HCT116 (cell line): Measurements from ENCODE around the gene ZPR1. TPM values are rescaled to one million over a fixed set of nuclear protein-coding genes. Genes with fewer than 3 reads are reported as not detected.

Experiments
- ATAC-seq: fragments of 200-7000 bp; cut with Tn5 transposase; 2 replicates; pipeline ENCODE4 v1.9.1; 2020; ENCODE audit warnings: mild to moderate bottlenecking, moderate library complexity
- BruUV-seq: library from RNA; stranded (reverse); fragments of 400-500 nt; replicated peaks from 2 replicates; lab custom pipeline; 2021; lab: Mats Ljungman, UMichigan
- CTCF ChIA-PET: fragments of 300-600 bp; sonication (Branson Sonifier 250); formaldehyde crosslinking; loops from one replicate; lab custom pipeline; 2021; ENCODE audit warnings: antibody characterized with exemption; lab: Charles Lee
- POLR2A ChIA-PET: fragments of 300-600, 350-600 bp; sonication (Branson Sonifier 250); formaldehyde crosslinking; loops from one replicate; lab custom pipeline; 2021; ENCODE audit warnings: antibody characterized with exemption; lab: Charles Lee
- RAD21 ChIA-PET, 2 experiments: fragments of 300-600 bp; sonication (Branson Sonifier 250); formaldehyde crosslinking; loops; one replicate each; lab custom pipeline; 2023; ENCODE audit warnings: low total read pairs in 2 of 2; ENCODE audit not compliant: uncharacterized antibody in 2 of 2, unreplicated experiment in 2 of 2, low non-redundant PET in 1 of 2; lab: Charles Lee
- DNase-seq: peaks from one replicate; pipeline ENCODE4 v3.0.0-alpha.2; 2010; ENCODE audit warnings: low read depth, low spot score
- H2AFZ ChIP-seq: fragments of 200-600 bp; shearing (Covaris generic), sonication (generic); 2 replicates; pipeline ENCODE4 v1.6.1; 2017; ENCODE audit warnings: low read depth, mixed run types, mixed read lengths, antibody characterized with exemption, low read length; ENCODE audit not compliant: poor library complexity, severe bottlenecking
- H3K27ac ChIP-seq: 2 replicates; pipeline ENCODE4 v1.5.1; 2012; ENCODE audit warnings: low read depth, low read length
- H3K27me3 ChIP-seq: fragments of 200-600 bp; sonication (generic); 2 replicates; pipeline ENCODE4 v1.6.1; 2016; ENCODE audit warnings: mixed run types, low read length, mixed read lengths; ENCODE audit not compliant: insufficient read depth
- H3K36me3 ChIP-seq, 2 experiments: fragments of 200-500 bp in 1 of 2; fragments of 200-600 bp in 1 of 2; sonication (Bioruptor generic) in 1 of 2; sonication (generic) in 1 of 2; 2 replicates each; pipeline versions ENCODE4 v1.5.1 to v1.6.1; 2014 to 2016; ENCODE audit warnings: low read length in 2 of 2, inconsistent platforms in 1 of 2, mixed read lengths in 1 of 2, mixed run types in 1 of 2; ENCODE audit not compliant: insufficient read depth in 2 of 2, control insufficient read depth in 1 of 2
- H3K4me1 ChIP-seq, 2 experiments: fragments of 200-600 bp in 1 of 2; sonication (generic) in 1 of 2; 2 replicates each; pipeline versions ENCODE4 v1.5.1 to v1.6.1; 2012 to 2017; ENCODE audit warnings: low read length in 2 of 2, inconsistent platforms in 1 of 2, mild to moderate bottlenecking in 1 of 2, mixed read lengths in 1 of 2, mixed run types in 1 of 2, moderate library complexity in 1 of 2; ENCODE audit not compliant: insufficient read depth in 2 of 2, control insufficient read depth in 1 of 2
- H3K4me2 ChIP-seq: fragments of 200-600 bp; sonication (generic); 2 replicates; pipeline ENCODE4 v1.6.1; 2017; ENCODE audit warnings: mixed run types, low read length, mixed read lengths
- H3K4me3 ChIP-seq, 2 experiments: fragments of 200-600 bp in 1 of 2; sonication (generic) in 1 of 2; replicated peaks in 1 of 2; 2 replicates each; pipeline ENCODE4 v1.5.1; 2011 to 2016; ENCODE audit warnings: low read length in 2 of 2, control low read depth in 1 of 2, low read depth in 1 of 2, mild to moderate bottlenecking in 1 of 2, mixed read lengths in 1 of 2, mixed run types in 1 of 2
- H3K79me2 ChIP-seq: fragments of 200-600 bp; sonication (generic); 2 replicates; pipeline ENCODE4 v1.6.1; 2017; ENCODE audit warnings: mild to moderate bottlenecking, mixed run types, low read length, moderate library complexity, mixed read lengths; ENCODE audit not compliant: insufficient read depth
- H3K9ac ChIP-seq: fragments of 200-600 bp; sonication (generic); 2 replicates; pipeline ENCODE4 v1.6.1; 2016; ENCODE audit warnings: low read length, mixed read lengths
- H3K9me2 ChIP-seq: fragments of 200-600 bp; sonication (generic), shearing (Covaris generic); 2 replicates; pipeline ENCODE4 v1.6.1; 2017; ENCODE audit warnings: mixed run types, mild to moderate bottlenecking, moderate library complexity; ENCODE audit not compliant: insufficient read depth
- H3K9me3 ChIP-seq, 2 experiments: fragments of 200-500 bp in 1 of 2; fragments of 200-600 bp in 1 of 2; sonication (Bioruptor generic) in 1 of 2; sonication (generic) in 1 of 2; 2 replicates each; pipeline ENCODE4 v1.6.1; 2014 to 2017; ENCODE audit warnings: low read length in 2 of 2, mixed read lengths in 2 of 2, inconsistent platforms in 1 of 2, low read depth in 1 of 2, mild to moderate bottlenecking in 1 of 2, mixed run types in 1 of 2, moderate library complexity in 1 of 2; ENCODE audit not compliant: control insufficient read depth in 1 of 2, insufficient read depth in 1 of 2
- H4K20me1 ChIP-seq: fragments of 200-600 bp; sonication (generic), shearing (Covaris generic); 2 replicates; pipeline ENCODE4 v1.6.1; 2017; ENCODE audit warnings: mixed run types, mild to moderate bottlenecking, moderate library complexity; ENCODE audit not compliant: insufficient read depth
- CBX3 ChIP-seq: IDR thresholded peaks from 2 replicates; pipeline ENCODE4 v1.6.1; 2012; ENCODE audit warnings: low read depth
- CEBPB ChIP-seq: IDR thresholded peaks from 2 replicates; pipeline ENCODE4 v1.6.1; 2012; ENCODE audit warnings: low read depth
- EGR1 ChIP-seq: IDR thresholded peaks from 2 replicates; pipeline ENCODE4 v1.6.1; 2012; ENCODE audit warnings: low read depth
- ELF1 ChIP-seq: IDR thresholded peaks from 2 replicates; pipeline ENCODE4 v1.6.1; 2012; ENCODE audit warnings: low read depth, borderline replicate concordance
- EZH2phosphoT487 ChIP-seq: fragments of 200-600 bp; IDR thresholded peaks from 2 replicates; pipeline ENCODE4 v1.6.1; 2018; ENCODE audit warnings: antibody characterized with exemption, borderline replicate concordance
- POLR2AphosphoS5 ChIP-seq: IDR thresholded peaks from 2 replicates; pipeline ENCODE4 v1.6.1; 2011; ENCODE audit warnings: mild to moderate bottlenecking, low read depth, low read length, moderate library complexity
- SP1 ChIP-seq: IDR thresholded peaks from 2 replicates; pipeline ENCODE4 v1.6.1; 2012; ENCODE audit warnings: low read depth
- TCF7L2 ChIP-seq: IDR thresholded peaks from 2 replicates; pipeline ENCODE4 v1.7.0; 2011; ENCODE audit warnings: borderline replicate concordance, inconsistent platforms; ENCODE audit not compliant: insufficient read depth, insufficient read length; ENCODE audit errors: extremely low read depth
- intact Hi-C: fragments of 100-400 bp; cut with micrococcal nuclease; formaldehyde crosslinking; loops from 2 replicates; pipeline ENCODE4 v1.10.0; 2022
- total RNA-seq: library from RNA; stranded (reverse); gene quantifications from one replicate; pipeline ENCODE4 v1.2.1, GENCODE V29; 2021; ENCODE audit not compliant: unreplicated experiment
- TF ChIP-seq, protein P1 (sequence below): IDR thresholded peaks from 2 replicates; pipeline ENCODE4 v1.6.1; 2012; ENCODE audit warnings: low read depth
- TF ChIP-seq, protein P2 (sequence below): IDR thresholded peaks from 2 replicates; pipeline ENCODE4 v1.6.1; 2012

Gene ZPR1
- total RNA-seq, 1 experiment from 2014 or later = 56.3 TPM

DNA sequence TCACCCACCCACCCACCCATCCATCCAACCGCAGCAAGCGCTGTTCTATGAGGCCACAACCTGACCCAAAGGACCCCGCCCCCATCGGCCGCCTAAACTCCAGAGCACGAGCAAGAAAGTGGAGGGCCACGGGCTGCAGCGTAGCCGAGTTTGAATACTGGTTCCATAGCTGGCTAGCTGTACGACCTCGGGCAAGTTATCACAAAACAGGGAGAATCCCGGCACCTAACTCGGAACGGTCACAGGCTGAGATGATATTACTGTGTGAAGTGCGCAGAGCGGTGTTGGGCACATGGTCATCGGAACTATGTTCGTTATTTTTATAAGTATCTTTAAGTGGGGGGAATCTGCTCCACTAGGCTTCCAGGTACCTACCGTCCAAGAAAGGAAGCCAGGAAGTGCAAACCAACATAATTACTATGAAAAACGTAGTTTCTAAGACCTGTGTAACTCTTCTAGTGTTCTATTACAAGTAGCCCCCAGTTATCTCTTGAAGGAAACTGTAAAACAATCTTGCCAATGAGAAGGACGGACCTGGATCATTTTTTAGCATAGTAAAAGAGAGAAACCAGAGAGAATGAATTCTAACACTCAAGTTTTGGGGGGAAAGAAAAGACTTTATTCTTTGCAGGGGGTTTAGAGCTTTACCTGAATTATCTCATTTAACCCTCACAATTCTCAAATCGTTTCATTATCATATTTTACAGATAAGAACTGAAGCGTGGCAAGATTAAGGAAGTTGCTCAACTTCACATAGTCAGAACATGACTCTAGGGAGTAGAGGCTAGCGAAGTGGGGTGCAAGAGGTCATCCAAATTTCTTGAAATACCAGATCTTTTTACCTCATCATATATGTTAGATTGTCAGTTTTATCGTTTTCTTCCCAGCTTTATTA is 14.4 kb downstream of the ZPR1 start:
- ATAC-seq = peak; percentile 24
- intact Hi-C loops = no loop called here
- H3K4me1 ChIP-seq = peaks cover 10 to 21% of the 10 kb centered on the region in 2 experiments; a peak in 3 of 4 replicates
- ChIA-PET CTCF (interaction anchor here (1.0 to 2.0 kb wide), 3 partner anchors 14 to 30 kb away, joined by 3 to 6 read pairs (median 4); partner anchors contain the start of genes APOA5 and ZPR1), RAD21 (no interaction called here), POLR2A (no interaction called here)
- H3K27me3 ChIP-seq = no peaks in the 10 kb centered on the region
- H3K9me3 ChIP-seq = no peaks in the 10 kb centered on the region
- no peaks in the 10 kb centered on the region for H3K9me2 ChIP-seq
- H3K4me2 ChIP-seq = peak overlapping the region; percentile 83
- TSS peak; percentile 89 for BruUV-seq
- peak overlapping the region; percentile 55 for H2AFZ ChIP-seq
- DNase-seq = no peak
- TF ChIP-seq, protein P1, sequence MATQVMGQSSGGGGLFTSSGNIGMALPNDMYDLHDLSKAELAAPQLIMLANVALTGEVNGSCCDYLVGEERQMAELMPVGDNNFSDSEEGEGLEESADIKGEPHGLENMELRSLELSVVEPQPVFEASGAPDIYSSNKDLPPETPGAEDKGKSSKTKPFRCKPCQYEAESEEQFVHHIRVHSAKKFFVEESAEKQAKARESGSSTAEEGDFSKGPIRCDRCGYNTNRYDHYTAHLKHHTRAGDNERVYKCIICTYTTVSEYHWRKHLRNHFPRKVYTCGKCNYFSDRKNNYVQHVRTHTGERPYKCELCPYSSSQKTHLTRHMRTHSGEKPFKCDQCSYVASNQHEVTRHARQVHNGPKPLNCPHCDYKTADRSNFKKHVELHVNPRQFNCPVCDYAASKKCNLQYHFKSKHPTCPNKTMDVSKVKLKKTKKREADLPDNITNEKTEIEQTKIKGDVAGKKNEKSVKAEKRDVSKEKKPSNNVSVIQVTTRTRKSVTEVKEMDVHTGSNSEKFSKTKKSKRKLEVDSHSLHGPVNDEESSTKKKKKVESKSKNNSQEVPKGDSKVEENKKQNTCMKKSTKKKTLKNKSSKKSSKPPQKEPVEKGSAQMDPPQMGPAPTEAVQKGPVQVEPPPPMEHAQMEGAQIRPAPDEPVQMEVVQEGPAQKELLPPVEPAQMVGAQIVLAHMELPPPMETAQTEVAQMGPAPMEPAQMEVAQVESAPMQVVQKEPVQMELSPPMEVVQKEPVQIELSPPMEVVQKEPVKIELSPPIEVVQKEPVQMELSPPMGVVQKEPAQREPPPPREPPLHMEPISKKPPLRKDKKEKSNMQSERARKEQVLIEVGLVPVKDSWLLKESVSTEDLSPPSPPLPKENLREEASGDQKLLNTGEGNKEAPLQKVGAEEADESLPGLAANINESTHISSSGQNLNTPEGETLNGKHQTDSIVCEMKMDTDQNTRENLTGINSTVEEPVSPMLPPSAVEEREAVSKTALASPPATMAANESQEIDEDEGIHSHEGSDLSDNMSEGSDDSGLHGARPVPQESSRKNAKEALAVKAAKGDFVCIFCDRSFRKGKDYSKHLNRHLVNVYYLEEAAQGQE = no peak
- TF ChIP-seq ELF1 (no peak), EZH2phosphoT487 (no peak), CEBPB (peak; percentile 47; the same call in 1 of the 2 replicates), SP1 (no peak), CBX3 (no peak), TCF7L2 (no peak), POLR2AphosphoS5 (no peak), EGR1 (no peak)
- TF ChIP-seq, protein P2, sequence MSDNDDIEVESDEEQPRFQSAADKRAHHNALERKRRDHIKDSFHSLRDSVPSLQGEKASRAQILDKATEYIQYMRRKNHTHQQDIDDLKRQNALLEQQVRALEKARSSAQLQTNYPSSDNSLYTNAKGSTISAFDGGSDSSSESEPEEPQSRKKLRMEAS = 0 out of 2 replicates have a peak, but pooled peaks have one; percentile 3
- H4K20me1 ChIP-seq = no peaks in the 10 kb centered on the region
- peak overlapping the region; percentile 82 for H3K9ac ChIP-seq
- H3K36me3 ChIP-seq = peaks cover 10 to 20% of the 10 kb centered on the region in 2 experiments; a peak in 3 of 4 replicates
- H3K79me2 ChIP-seq = peaks cover 32% of the 10 kb centered on the region
- H3K4me3 ChIP-seq = peak overlapping the region; percentile 84 to 94
- H3K27ac ChIP-seq = peak overlapping the region; percentile 91
